GM19351 (cell line): ENCODE data around the gene KLHL28.
A peak's percentile ranks its signal among the peaks of the same experiment; 100 is the strongest.
"Not testable (repeated sequence)": the region's sequence is repeated elsewhere in the genome, so short reads cannot be mapped to it uniquely, and the experiment has no call there.

Experiments used
- ATAC-seq: cut with Tn5 transposase; IDR thresholded peaks from one replicate; pipeline ENCODE4 v1.9.1; 2021; ENCODE audit warnings: mild to moderate bottlenecking, moderate library complexity; ENCODE audit not compliant: unreplicated experiment

Gene KLHL28

DNA sequence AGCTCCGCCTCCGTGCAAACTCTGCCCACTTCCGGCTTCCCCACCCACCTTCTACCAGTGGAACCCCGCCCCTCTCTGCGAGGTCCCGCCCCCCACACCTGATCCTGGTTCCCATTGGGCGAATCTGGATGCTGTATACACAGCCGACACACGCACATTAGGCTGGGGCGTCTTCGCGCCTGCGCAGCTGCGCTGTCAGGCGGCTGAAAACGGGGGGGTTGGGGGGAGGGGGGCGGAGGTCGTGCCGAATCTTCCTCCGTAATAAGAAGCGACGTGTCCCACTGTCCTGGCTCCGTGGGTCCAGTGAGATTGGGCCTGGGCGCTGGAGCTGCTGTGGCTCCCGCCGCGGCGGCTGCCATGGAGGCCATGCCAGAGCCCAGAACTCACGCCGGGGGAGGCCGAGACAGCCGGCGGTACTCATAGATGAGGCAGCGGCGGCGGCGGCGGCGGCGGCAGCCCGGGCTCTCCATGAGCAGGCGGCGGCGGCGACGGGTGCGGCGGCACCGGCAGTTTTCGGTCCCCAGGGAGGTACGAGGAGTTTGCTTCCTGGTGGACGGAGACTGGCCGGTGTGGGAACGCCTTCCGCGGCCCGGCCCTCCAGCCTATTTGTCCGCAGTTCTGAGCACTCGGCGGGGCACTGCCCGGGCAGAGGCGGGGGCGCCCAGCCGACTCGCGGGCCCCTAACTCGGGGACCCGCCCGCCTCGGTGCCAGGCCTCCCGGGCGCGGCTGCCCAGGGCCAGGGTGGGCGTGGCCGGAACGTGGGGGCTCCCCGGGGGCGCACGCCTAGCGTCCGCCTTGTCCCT is 64.5 kb downstream of the KLHL28 start:
- peak; percentile 88 for ATAC-seq

DNA sequence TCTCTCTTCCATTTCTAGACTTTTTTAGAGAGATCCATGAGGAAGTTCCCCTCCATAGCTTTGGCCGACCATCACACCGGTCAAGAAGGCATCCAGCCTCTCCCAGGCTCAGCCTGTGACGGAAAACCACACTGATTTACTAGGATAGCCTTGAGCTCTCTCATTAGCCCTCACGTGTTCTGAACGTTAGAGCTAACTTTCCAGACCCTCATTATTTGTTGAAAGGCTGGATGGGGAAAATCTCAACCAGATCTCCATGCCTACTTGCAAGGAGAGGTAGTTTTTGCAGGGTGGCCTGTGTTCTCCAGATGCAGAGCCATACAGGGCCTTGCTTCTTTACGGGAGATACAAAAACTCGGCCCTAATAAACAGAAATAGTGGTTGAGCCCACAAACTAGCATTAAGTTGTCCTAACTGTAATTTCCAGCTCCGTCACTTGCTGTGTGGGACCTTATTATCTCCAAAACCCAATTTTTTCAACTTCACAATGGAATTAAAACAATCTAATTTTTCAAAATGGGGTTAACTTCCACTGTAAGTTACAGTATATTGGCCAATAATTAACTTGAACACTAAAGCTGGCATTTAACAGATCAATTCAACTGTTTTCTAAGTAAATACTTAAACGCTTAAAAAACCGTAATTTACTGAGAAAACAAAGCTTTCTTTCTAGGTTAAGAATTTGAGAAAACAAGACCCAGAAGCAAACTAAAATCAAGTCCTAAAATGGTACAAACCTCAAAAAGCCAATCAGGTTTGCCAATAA is 65.3 kb downstream of the KLHL28 start:
- peak; percentile 0 for ATAC-seq

DNA sequence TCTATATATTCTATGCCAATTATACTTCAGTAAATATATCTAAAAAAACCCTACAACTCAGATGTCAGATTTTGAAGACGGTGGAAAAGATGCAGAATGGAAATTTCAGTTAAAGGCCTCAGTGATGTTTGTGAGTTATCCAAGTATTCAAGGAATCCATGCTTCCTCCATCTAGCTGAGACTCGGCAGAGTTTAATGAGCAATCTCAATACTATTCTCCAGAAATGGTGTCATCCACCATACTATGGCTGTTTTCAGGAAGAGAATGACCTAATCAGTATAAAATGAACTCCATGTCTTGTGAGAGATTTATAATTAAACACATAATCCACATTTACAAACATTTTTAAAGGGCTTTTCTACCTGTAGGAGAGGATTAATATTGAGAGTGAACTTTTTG is 66.0 kb downstream of the KLHL28 start:
- ATAC-seq: no peak

DNA sequence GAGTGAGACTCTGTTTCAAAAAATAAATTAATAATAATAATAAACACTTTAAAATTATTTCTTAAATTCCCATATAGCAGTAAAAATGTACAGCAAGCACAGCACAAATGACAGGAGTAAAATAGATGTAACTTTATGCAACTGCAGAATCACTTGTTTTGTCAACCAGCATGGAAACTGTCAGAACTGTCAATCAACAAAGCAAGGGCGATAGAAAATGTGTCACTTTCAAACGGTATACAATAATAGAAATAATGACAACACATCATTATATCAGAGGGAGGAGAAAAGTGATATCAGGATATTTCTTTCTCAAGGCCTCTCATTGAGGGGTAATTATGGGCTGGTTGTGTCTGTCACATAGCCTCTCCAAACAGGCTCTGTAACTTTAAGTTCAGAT is 68.2 kb downstream of the KLHL28 start:
- no peak for ATAC-seq

DNA sequence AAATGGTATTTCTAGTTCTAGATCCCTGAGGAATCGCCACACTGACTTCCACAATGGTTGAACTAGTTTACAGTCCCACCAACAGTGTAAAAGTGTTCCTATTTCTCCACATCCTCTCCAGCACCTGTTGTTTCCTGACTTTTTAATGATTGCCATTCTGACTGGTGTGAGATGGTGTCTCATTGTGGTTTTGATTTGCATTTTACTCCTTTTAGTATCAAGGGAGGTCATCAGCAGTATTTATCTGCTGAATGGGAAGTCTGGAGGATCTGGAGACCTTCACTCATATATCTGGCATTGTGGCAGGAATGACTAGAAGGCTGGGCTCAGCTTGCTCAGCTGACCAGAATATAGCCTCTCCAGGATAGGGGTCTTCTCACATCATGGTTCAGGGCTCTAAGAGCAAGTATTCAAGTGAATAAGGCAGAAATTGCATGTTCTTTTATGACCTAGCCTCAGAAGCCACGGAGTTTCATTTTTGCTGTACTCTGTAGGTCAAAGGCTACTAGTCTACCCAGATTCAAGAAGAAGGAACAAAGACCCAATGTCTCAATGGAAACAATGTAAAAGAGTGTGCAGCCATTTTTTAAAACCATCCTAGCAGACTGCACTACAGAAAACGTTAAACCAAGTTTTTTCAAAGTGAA is 69.9 kb downstream of the KLHL28 start:
- ATAC-seq: not testable (repeated sequence)

DNA sequence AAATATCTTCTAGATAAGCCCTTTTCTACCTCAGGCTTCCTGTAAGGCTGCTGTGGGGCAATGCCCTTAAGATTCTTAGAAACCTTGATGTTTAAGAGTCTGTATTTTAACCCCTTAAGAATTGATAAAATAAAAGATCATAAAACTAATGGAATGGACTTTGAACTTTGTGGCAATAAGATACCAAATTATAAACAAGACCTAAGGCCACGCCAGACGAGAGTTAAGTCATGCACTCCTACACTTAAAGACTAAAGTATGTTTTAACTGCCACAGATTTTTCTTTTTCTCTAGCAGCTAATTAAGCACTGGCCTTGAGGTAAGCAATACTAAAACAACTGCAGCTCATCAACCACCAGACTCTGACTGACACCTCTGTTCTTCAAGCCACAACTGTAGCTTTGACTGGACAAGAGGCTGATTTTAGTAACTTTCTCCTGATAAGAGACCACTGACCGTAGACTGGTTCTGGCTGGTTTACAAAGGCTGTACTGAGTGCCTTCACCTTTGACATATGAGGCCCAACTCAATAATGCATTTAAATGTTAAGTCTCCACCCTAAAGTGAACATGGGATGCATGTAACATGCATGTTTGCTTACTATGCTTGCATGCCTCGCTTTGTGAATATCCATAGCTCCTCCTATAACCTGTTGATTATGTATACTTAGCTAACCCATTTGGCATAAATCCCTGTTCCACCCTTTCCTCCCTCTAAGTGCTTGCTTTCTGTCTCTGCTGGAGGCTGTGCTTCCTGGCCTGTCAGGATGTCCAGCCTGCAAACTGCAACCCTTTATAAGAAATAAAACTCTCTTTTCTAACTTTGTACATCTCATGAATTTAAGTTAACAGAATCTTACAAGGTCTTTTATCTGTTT is 71.9 kb downstream of the KLHL28 start:
- ATAC-seq: no peak

GRCh38 chr14:44887596-44887955 is 74.2 kb downstream of the KLHL28 start:
- no peak for ATAC-seq

DNA sequence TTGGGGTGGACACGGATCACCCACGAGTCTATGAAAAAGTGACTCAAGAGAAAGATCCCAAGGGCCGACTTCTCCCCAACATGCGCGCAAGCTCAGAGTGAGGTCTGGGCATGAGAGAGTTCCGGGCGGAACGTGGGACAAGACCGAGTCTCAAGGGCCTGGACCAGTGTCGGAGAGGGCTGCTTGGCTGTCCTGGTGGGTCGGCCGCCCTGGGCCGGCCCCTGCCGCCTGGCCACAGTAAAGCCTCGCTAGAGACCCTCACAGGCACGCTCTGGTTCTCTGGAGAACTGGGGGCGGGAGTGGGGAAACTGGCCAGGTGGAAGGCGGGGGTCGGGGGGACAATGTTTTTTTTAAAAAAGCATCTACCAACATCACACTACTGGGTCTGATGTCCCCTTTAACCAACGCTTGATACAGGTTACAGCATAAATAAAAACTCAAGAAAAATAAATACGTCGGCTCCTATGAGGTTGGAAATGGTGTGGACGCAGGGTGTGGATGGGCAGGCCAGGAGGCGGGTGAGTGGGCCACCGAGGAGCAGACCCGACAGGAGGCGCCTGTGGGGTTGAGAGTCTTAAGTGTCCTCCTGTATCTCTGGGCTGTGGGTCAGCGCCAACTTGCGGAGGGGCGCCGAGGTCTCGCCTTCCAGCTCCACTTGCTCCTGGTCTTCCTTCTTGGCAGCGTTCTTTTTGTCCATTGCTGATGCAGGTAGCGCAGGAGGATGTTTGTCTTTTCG is 74.7 kb downstream of the KLHL28 start:
- ATAC-seq: no peak

GRCh38 chr14:44880791-44881190 is 81.0 kb downstream of the KLHL28 start:
- ATAC-seq: no peak
